Stimulated activated CD4-positive, alpha-beta T cell treated with anti-CD3 and anti-CD28 coated beads, TNF-alpha, amount 100 ng/mL, for 24 hours (primary cell): Measurements from ENCODE around the gene AACS.
"Not testable (repeated sequence)": the region's sequence is repeated elsewhere in the genome, so short reads cannot be mapped to it uniquely, and the experiment has no call there.

ENCODE experiments used
- DNase-seq, 3 experiments: peaks; one replicate each; pipeline ENCODE4 v3.0.0-alpha.2; 2020; ENCODE audit warnings: low read depth in 3 of 3

Gene AACS

GRCh38 chr12:125122668-125123067 lies 57.4 kb downstream of the AACS start:
- no peak for DNase-seq

- DNase-seq = no peak
These were observed 59.2 kb downstream of the AACS start for GRCh38 chr12:125124320-125124966.

GRCh38 chr12:125125271-125125670 lies 60.0 kb downstream of the AACS start:
- DNase-seq = no peak

- DNase-seq = no peak
These were observed 63.4 kb downstream of the AACS start for GRCh38 chr12:125128439-125129178.

GRCh38 chr12:125129179-125129571 lies 63.9 kb downstream of the AACS start:
- no peak for DNase-seq

GRCh38 chr12:125129591-125130255 lies 64.5 kb downstream of the AACS start:
- no peak for DNase-seq

GRCh38 chr12:125131958-125132357 lies 66.7 kb downstream of the AACS start:
- no peak for DNase-seq

GRCh38 chr12:125132698-125133400 lies 67.6 kb downstream of the AACS start:
- DNase-seq = no peak

GRCh38 chr12:125133616-125134015 lies 68.4 kb downstream of the AACS start:
- no peak for DNase-seq

GRCh38 chr12:125134576-125134975 lies 69.3 kb downstream of the AACS start:
- no peak for DNase-seq

GRCh38 chr12:125135906-125136305 lies 70.7 kb downstream of the AACS start:
- DNase-seq = no peak

GRCh38 chr12:125136702-125137101 lies 71.5 kb downstream of the AACS start:
- no peak for DNase-seq

GRCh38 chr12:125137766-125138344 lies 72.6 kb downstream of the AACS start:
- no peak for DNase-seq

- DNase-seq = no peak
These were observed 75.3 kb downstream of the AACS start for GRCh38 chr12:125140279-125141209.

GRCh38 chr12:125141210-125141573 lies 76.0 kb downstream of the AACS start:
- DNase-seq = not testable (repeated sequence)

- DNase-seq = no peak
These were observed 77.4 kb downstream of the AACS start for GRCh38 chr12:125142601-125143000.

- no peak for DNase-seq
These were observed 78.3 kb downstream of the AACS start for GRCh38 chr12:125143491-125143890.

- no peak for DNase-seq
These were observed 80.0 kb downstream of the AACS start for GRCh38 chr12:125145196-125145595.

GRCh38 chr12:125148316-125148715 lies 83.1 kb downstream of the AACS start:
- DNase-seq = no peak

- no peak for DNase-seq
These were observed 84.2 kb downstream of the AACS start for GRCh38 chr12:125149160-125150108.
